ENCODE data around the gene ATP6V0D1.

DNA sequence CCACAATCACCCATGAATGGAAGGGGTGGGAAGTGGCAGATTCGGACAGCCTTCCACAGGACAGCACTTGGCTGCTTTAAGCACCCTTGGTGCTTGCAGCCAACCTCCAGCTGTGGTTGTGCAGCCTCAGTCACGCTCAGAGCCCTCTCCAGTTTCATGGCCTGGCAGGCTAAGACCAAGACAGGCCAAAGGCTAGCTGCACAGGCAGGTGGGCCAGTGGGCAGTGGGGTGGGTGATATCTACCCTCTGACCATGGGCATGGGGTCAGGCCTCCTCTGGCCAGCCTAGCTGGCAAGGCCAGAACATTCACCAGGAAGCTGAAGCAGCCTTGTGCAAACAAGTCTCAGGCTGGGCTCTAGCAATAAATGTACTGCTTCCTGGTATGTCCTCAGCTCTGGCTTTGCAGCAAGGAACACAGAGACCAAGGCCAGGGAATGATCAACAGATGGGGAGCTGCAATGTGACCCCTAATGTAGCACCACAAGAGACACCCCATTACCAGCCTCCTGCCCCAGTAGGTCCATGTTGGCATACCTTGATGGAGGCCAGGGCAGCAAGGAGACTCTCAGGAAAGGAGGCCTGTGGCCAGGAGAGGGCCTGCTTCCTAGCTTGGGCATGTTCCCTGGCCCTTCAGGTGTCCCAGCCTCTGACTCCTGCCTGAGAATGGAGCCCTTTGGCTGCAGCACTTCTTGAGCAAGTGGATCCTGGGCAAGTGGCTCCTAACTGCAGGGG lies 29.1 kb downstream of the ATP6V0D1 start:
- no peak for TF ChIP-seq CTCF (conservative IDR thresholded peaks at IDR 0.05; ENCODE audit: low read depth, low read length)
- no peak for TF ChIP-seq SMC3 (IDR thresholded peaks at IDR 0.05; ENCODE audit: low read depth, low read length)
- no peak for TF ChIP-seq MAFK (IDR thresholded peaks at IDR 0.05; ENCODE audit: low read depth, low read length)
- no peak for TF ChIP-seq POLR2A (IDR thresholded peaks at IDR 0.05; ENCODE audit: low read depth, low read length)
- no peak for TF ChIP-seq RAD21 (IDR thresholded peaks at IDR 0.05; ENCODE audit: low read length)
- TF ChIP-seq, protein P1, sequence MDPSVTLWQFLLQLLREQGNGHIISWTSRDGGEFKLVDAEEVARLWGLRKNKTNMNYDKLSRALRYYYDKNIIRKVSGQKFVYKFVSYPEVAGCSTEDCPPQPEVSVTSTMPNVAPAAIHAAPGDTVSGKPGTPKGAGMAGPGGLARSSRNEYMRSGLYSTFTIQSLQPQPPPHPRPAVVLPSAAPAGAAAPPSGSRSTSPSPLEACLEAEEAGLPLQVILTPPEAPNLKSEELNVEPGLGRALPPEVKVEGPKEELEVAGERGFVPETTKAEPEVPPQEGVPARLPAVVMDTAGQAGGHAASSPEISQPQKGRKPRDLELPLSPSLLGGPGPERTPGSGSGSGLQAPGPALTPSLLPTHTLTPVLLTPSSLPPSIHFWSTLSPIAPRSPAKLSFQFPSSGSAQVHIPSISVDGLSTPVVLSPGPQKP (IDR thresholded peaks at IDR 0.05; ENCODE audit: borderline replicate concordance, low read depth, low read length), result no peak
- no peak for TF ChIP-seq CHD1 (IDR thresholded peaks at IDR 0.05; ENCODE audit: low read depth, low read length)
- no peak for TF ChIP-seq RFX5 (IDR thresholded peaks at IDR 0.05; ENCODE audit: low read depth, low read length)
- TF ChIP-seq CEBPB (IDR thresholded peaks at IDR 0.05; ENCODE audit: low read depth, low read length), result no peak
- TF ChIP-seq MXI1 (IDR thresholded peaks at IDR 0.05; ENCODE audit: borderline replicate concordance, low read depth, low read length), result no peak
- TF ChIP-seq, protein P2, sequence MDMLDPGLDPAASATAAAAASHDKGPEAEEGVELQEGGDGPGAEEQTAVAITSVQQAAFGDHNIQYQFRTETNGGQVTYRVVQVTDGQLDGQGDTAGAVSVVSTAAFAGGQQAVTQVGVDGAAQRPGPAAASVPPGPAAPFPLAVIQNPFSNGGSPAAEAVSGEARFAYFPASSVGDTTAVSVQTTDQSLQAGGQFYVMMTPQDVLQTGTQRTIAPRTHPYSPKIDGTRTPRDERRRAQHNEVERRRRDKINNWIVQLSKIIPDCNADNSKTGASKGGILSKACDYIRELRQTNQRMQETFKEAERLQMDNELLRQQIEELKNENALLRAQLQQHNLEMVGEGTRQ (IDR thresholded peaks at IDR 0.05; ENCODE audit: low read depth, low read length), result no peak
- TF ChIP-seq RCOR1 (IDR thresholded peaks at IDR 0.05; ENCODE audit: insufficient replicate concordance, low read length), result no peak
- no peak for TF ChIP-seq BHLHE40 (IDR thresholded peaks at IDR 0.05; ENCODE audit: low read depth, low read length)
